ENCODE measurements around the gene ADAMTS10. TPM values are rescaled to one million over a fixed set of nuclear protein-coding genes. Genes with fewer than 3 reads are reported as not detected.
"Not testable (repeated sequence)": the region's sequence is repeated elsewhere in the genome, so short reads cannot be mapped to it uniquely, and the experiment has no call there.

ADAMTS10 gene
- total and polyA plus RNA-seq, 4 donors, result 9.1 to 44.1 (median 15.3) TPM

DNA sequence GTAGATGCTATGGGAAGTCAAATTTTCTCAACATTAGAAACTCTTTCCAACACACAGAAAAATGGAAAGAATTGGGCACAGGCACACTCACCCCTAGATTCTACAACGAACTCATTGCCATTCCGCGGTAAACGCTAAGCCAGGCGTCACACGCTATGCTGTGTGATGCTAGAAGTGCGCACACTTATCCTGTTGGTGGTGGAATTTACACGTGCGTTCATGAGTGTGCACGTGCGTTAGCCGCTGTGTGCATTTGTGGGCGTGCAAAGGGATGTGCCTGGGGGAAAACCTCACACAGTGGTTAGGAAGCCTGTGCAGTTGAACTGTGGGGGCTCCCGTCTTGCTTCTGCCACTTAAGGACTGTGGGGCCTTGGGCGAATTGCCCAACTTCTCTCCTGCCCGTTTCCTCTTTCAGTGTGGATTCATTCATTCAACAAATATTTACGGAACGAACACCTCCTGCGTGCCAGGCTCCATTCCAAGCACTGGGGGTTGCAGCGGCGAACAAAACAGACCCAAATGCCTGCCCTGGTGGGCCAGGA, 27.6 kb upstream of the ADAMTS10 start:
- no peak for ATAC-seq (ENCODE audit: insufficient read depth, low FRiP score)
- no peak overlapping the region for H3K9ac ChIP-seq (ENCODE audit: insufficient read depth in 1 of 2, low read length in 2 of 2)
- peak; percentile 25 to 65 (median 34) for DNase-seq
- no peaks in the 10 kb centered on the region for H3K27me3 ChIP-seq (ENCODE audit: control insufficient read depth in 3 of 3, insufficient read depth in 3 of 3, low read length in 2 of 3)
- no peaks in the 10 kb centered on the region for H3K36me3 ChIP-seq (ENCODE audit: control insufficient read depth in 4 of 4, insufficient read depth in 4 of 4, low read length in 4 of 4)
- H3K9me3 ChIP-seq (ENCODE audit: control insufficient read depth in 4 of 4, insufficient read depth in 3 of 4, low read length in 3 of 4), result peaks cover 0 to 8% (median 0%) of the 10 kb centered on the region in 4 donors
- no peak overlapping the region for H3K4me3 ChIP-seq
- 8 to 16% methylated on average over 21 of the region's 21 CpGs for WGBS, 2 donors
- peak overlapping the region in 1 of 2 donors; percentile 46 for H3K27ac ChIP-seq (ENCODE audit: low read depth in 1 of 2, low read length in 1 of 2)
- H3K4me1 ChIP-seq (ENCODE audit: control insufficient read depth in 5 of 5, insufficient read depth in 5 of 5, low read length in 5 of 5), result peaks cover 0 to 9% (median 5%) of the 10 kb centered on the region in 5 donors
- TF ChIP-seq CTCF (IDR thresholded peaks at IDR 0.05; ENCODE audit: control extremely low read depth, extremely low read depth), result no peak

DNA sequence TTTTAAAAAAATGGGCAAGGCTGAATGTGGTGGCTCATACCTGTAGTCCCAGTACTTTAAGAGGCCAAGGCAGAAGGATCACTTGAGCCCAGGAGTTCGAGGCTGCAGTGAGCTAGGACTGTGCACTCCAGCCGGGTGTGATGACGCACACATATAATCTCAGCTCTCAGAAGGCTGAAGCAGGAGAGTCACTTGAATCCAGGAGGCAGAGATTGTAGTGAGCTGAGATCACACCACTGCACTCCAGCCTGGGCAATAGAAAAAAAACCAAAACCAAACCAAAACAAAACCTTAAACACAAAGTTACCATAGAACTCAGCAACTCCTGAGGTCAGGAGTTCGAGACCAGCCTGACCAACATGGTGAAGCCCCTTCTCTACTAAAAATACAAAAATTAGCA, 26.6 kb upstream of the ADAMTS10 start:
- WGBS, 2 donors, result 82 to 87% methylated on average over 4 of the region's 4 CpGs
- H3K27me3 ChIP-seq (ENCODE audit: control insufficient read depth in 3 of 3, insufficient read depth in 3 of 3, low read length in 2 of 3); DNase-seq; H3K36me3 ChIP-seq (ENCODE audit: control insufficient read depth in 4 of 4, insufficient read depth in 4 of 4, low read length in 4 of 4); H3K27ac ChIP-seq (ENCODE audit: low read depth in 1 of 2, low read length in 1 of 2); H3K4me1 ChIP-seq (ENCODE audit: control insufficient read depth in 5 of 5, insufficient read depth in 5 of 5, low read length in 5 of 5); H3K9ac ChIP-seq (ENCODE audit: insufficient read depth in 1 of 2, low read length in 2 of 2); ATAC-seq (ENCODE audit: insufficient read depth, low FRiP score); H3K4me3 ChIP-seq; H3K9me3 ChIP-seq (ENCODE audit: control insufficient read depth in 4 of 4, insufficient read depth in 3 of 4, low read length in 3 of 4): not testable (repeated sequence)

GRCh38 chr19:8635422-8635821, 24.9 kb upstream of the ADAMTS10 start:
- no peak for TF ChIP-seq CTCF (IDR thresholded peaks at IDR 0.05; ENCODE audit: control extremely low read depth, extremely low read depth)
- no peaks in the 10 kb centered on the region for H3K36me3 ChIP-seq (ENCODE audit: control insufficient read depth in 4 of 4, insufficient read depth in 4 of 4, low read length in 4 of 4)
- DNase-seq (no peak), ATAC-seq (ENCODE audit: insufficient read depth, low FRiP score) (no peak)
- H3K27me3 ChIP-seq (ENCODE audit: control insufficient read depth in 3 of 3, insufficient read depth in 3 of 3, low read length in 2 of 3), result no peaks in the 10 kb centered on the region
- no peak overlapping the region for H3K27ac ChIP-seq (ENCODE audit: low read depth in 1 of 2, low read length in 1 of 2)
- 76 to 89% methylated on average over 8 of the region's 8 CpGs for WGBS, 2 donors
- no peak overlapping the region for H3K4me3 ChIP-seq
- no peak overlapping the region for H3K9ac ChIP-seq (ENCODE audit: insufficient read depth in 1 of 2, low read length in 2 of 2)
- peaks cover 0 to 14% (median 3%) of the 10 kb centered on the region in 5 donors for H3K4me1 ChIP-seq (ENCODE audit: control insufficient read depth in 5 of 5, insufficient read depth in 5 of 5, low read length in 5 of 5)
- H3K9me3 ChIP-seq (ENCODE audit: control insufficient read depth in 4 of 4, insufficient read depth in 3 of 4, low read length in 3 of 4), result peaks cover 0 to 2% (median under 1%) of the 10 kb centered on the region in 4 donors

DNA sequence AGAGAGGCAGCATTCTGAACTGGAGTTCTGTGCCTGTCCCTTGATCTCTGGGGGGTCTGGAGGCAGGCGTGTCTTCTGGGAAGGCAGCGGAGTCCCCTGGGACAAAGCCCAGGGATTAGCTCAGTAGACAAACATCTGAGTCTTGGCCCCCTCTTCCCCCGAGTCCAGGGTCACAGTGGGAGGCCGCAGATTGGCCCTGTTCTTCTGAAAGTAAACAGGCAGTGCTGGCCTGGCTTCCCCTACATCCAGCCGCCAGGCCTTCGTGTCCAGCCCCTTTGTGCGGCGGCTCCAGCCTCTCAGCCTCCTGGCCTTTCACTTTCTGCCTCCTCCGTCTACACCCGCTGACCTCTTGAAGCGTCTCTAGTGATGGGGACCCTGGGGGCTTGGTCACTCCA, 20.9 kb upstream of the ADAMTS10 start:
- Histone ChIP-seq H3K9ac (ENCODE audit: insufficient read depth in 1 of 2, low read length in 2 of 2) (no peak overlapping the region), H3K4me1 (ENCODE audit: control insufficient read depth in 5 of 5, insufficient read depth in 5 of 5, low read length in 5 of 5) (peaks cover 0 to 6% (median 0%) of the 10 kb centered on the region in 5 donors), H3K4me3 (no peak overlapping the region), H3K27me3 (ENCODE audit: control insufficient read depth in 3 of 3, insufficient read depth in 3 of 3, low read length in 2 of 3) (no peaks in the 10 kb centered on the region), H3K9me3 (ENCODE audit: control insufficient read depth in 4 of 4, insufficient read depth in 3 of 4, low read length in 3 of 4) (peaks cover 0 to 10% (median 5%) of the 10 kb centered on the region in 4 donors), H3K36me3 (ENCODE audit: control insufficient read depth in 4 of 4, insufficient read depth in 4 of 4, low read length in 4 of 4) (no peaks in the 10 kb centered on the region), H3K27ac (ENCODE audit: low read depth in 1 of 2, low read length in 1 of 2) (no peak overlapping the region)
- DNase-seq (peak; percentile 78 to 87 (median 81)), ATAC-seq (ENCODE audit: insufficient read depth, low FRiP score) (no peak)
- no peak for TF ChIP-seq CTCF (IDR thresholded peaks at IDR 0.05; ENCODE audit: control extremely low read depth, extremely low read depth)
- 41 to 71% methylated on average over 11 of the region's 11 CpGs for WGBS, 2 donors
